ENCODE measurements around the gene ZNF827. TPM values are rescaled to one million over a fixed set of nuclear protein-coding genes. Genes with fewer than 3 reads are reported as not detected.

ZNF827 gene
- total RNA-seq, 2 donors from 2014 or later, result 26.0 to 39.0 TPM

DNA sequence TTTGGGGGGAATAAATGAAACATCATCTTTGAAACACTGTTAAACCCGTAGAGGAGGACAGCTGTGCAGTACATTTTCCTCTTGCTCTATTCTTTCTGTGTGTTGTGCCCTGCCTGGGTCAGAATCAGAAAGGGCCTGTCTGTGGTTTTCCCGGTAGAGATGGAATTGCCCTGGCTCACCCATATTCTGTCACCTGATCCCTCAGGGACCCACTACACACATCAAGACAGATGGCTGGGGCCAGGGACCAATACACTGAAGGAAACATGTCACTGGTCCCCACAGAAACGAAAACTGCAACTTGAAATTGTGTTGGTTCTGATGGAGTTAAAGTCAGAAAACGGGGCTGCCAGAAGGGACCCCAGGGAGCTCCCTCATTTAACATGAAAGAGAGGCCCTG is 114.9 kb downstream of the ZNF827 start:
- DNase-seq, result no peak
- no peaks in the 10 kb centered on the region for H3K27me3 Mint-ChIP-seq (ENCODE audit: low read depth)
- no peak for ATAC-seq (replicated peaks in 1 of 2)
- peaks cover 38% of the 10 kb centered on the region for H3K4me1 Mint-ChIP-seq (ENCODE audit: low read depth)
- H3K9me3 Mint-ChIP-seq, result no peaks in the 10 kb centered on the region
- no peak overlapping the region for H3K4me3 Mint-ChIP-seq
- H3K36me3 Mint-ChIP-seq (ENCODE audit: insufficient read depth in 2 of 2), result peaks cover 14 to 36% of the 10 kb centered on the region in 2 donors
- H3K27ac Mint-ChIP-seq, result no peak overlapping the region

DNA sequence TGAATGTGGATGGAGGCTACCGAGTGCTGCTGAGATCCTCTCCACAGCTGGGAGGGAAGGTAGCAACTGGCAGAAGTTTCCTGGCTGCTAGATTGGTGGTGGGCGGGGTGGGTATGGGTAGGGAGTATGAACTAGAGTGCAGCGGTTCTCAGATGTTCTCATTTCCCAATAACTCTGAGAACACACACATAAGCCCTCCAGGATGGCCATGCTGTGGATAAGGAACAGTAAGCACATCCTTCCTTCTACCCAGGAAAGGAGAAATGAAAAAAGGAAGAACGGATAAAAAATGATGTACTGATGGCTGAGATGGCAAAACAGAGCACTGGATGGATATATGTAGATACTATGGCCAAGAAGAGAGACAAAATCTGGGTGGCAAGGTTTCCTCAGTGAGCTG is 116.0 kb downstream of the ZNF827 start:
- Mint-ChIP-seq H3K36me3 (ENCODE audit: insufficient read depth in 2 of 2) (peaks cover 13 to 32% of the 10 kb centered on the region in 2 donors), H3K27ac (no peak overlapping the region), H3K4me3 (no peak overlapping the region), H3K27me3 (ENCODE audit: low read depth) (no peaks in the 10 kb centered on the region), H3K9me3 (no peaks in the 10 kb centered on the region), H3K4me1 (ENCODE audit: low read depth) (peaks cover 27% of the 10 kb centered on the region)
- ATAC-seq (replicated peaks in 1 of 2) (no peak), DNase-seq (no peak)

DNA sequence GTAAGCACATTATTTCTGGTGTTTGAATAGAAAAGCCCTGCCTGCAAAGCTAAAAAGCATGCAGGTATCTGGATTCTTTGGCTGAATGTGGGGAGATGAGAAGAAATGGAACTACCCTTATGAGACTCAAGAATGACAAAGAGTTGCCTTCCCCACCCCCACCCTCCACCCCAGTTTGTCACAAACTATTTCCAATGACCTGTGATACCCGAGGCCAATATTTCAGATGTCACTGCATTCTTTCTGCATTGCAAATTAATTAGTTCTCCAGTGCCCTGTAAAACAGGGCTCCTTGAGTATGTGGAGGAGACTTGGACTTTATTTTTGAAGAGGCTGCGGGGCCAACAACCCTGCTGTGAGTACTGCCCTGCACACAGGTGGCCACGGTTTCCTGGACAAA is 116.4 kb downstream of the ZNF827 start:
- DNase-seq (no peak), ATAC-seq (replicated peaks in 1 of 2) (no peak)
- peaks cover 16 to 32% of the 10 kb centered on the region in 2 donors for H3K36me3 Mint-ChIP-seq (ENCODE audit: insufficient read depth in 2 of 2)
- H3K4me3 Mint-ChIP-seq, result no peak overlapping the region
- peaks cover 27% of the 10 kb centered on the region for H3K4me1 Mint-ChIP-seq (ENCODE audit: low read depth)
- no peaks in the 10 kb centered on the region for H3K27me3 Mint-ChIP-seq (ENCODE audit: low read depth)
- H3K9me3 Mint-ChIP-seq, result peaks cover 0 to under 1% of the 10 kb centered on the region in 2 donors
- no peak overlapping the region for H3K27ac Mint-ChIP-seq

DNA sequence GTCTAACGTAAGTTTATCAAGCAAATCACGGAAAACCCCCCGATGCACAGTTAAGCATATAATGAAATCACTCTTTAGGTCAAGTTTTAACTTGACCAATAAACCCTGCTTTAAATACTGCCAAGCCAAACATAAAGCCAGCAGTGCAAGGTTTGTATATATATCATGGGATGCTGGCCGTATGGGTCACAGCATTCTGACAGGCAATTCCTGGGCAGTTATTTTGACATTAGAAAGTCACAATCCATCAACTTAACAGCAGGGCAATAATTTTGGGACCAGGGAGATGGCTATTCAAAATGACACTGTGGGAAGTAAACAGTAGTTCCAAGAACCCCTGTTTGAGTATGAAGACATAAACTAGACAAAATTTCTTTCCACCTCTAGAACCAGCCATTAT is 116.9 kb downstream of the ZNF827 start:
- Mint-ChIP-seq H3K36me3 (ENCODE audit: insufficient read depth in 2 of 2) (peaks cover 18 to 34% of the 10 kb centered on the region in 2 donors), H3K27ac (no peak overlapping the region), H3K27me3 (ENCODE audit: low read depth) (no peaks in the 10 kb centered on the region), H3K4me1 (ENCODE audit: low read depth) (peaks cover 25% of the 10 kb centered on the region), H3K9me3 (peaks cover 0 to 1% of the 10 kb centered on the region in 2 donors), H3K4me3 (no peak overlapping the region)
- no peak for DNase-seq
- ATAC-seq (replicated peaks in 1 of 2), result no peak

- Mint-ChIP-seq H3K27ac (peak overlapping the region; percentile 17), H3K9me3 (peaks cover 0 to 1% of the 10 kb centered on the region in 2 donors), H3K4me1 (ENCODE audit: low read depth) (peaks cover 39% of the 10 kb centered on the region), H3K4me3 (no peak overlapping the region), H3K27me3 (ENCODE audit: low read depth) (no peaks in the 10 kb centered on the region), H3K36me3 (ENCODE audit: insufficient read depth in 2 of 2) (peaks cover 16 to 31% of the 10 kb centered on the region in 2 donors)
- ATAC-seq (replicated peaks in 1 of 2), result no peak
- no peak for DNase-seq
Observed at GRCh38 chr4:145820407-145820806, 118.2 kb downstream of the ZNF827 start.

GRCh38 chr4:145819853-145820181 is 118.8 kb downstream of the ZNF827 start:
- no peaks in the 10 kb centered on the region for H3K27me3 Mint-ChIP-seq (ENCODE audit: low read depth)

GRCh38 chr4:145819101-145819852 is 119.3 kb downstream of the ZNF827 start:
- Mint-ChIP-seq H3K27ac (no peak overlapping the region), H3K27me3 (ENCODE audit: low read depth) (no peaks in the 10 kb centered on the region), H3K9me3 (peaks cover 0 to 1% of the 10 kb centered on the region in 2 donors), H3K4me1 (ENCODE audit: low read depth) (peaks cover 47% of the 10 kb centered on the region), H3K4me3 (no peak overlapping the region), H3K36me3 (ENCODE audit: insufficient read depth in 2 of 2) (peaks cover 16 to 33% of the 10 kb centered on the region in 2 donors)
- ATAC-seq (replicated peaks in 1 of 2) (no peak), DNase-seq (no peak)

More at GRCh38 chr4:145819853-145820181, 118.8 kb downstream of the ZNF827 start:
- DNase-seq (no peak), ATAC-seq (replicated peaks in 1 of 2) (no peak)
- H3K4me1 Mint-ChIP-seq (ENCODE audit: low read depth), result peaks cover 45% of the 10 kb centered on the region
- H3K4me3 Mint-ChIP-seq, result no peak overlapping the region
- peaks cover 0 to 1% of the 10 kb centered on the region in 2 donors for H3K9me3 Mint-ChIP-seq
- no peak overlapping the region for H3K27ac Mint-ChIP-seq
- peaks cover 15 to 31% of the 10 kb centered on the region in 2 donors for H3K36me3 Mint-ChIP-seq (ENCODE audit: insufficient read depth in 2 of 2)

DNA sequence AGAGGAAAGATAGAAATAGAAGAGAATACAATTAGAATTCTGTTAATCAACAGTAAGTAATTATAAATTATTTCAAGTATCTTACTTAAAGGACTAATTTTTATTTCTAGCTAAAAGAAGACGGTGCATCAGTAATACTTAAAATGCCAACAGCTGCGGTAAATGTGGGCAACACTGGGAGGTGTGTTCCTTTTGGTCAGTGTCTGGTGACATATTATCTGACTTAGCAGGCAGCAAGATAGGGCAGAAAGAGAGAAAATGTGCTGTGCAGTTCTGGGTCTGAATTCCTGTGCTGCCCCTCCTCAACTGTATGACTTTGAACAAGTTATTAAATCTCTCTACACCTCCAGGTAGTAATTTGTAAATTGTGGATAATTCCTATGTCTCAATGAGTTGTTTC is 120.6 kb downstream of the ZNF827 start:
- ATAC-seq (replicated peaks in 1 of 2) (no peak), DNase-seq (no peak)
- peaks cover 21 to 40% of the 10 kb centered on the region in 2 donors for H3K36me3 Mint-ChIP-seq (ENCODE audit: insufficient read depth in 2 of 2)
- no peak overlapping the region for H3K4me3 Mint-ChIP-seq
- no peak overlapping the region for H3K27ac Mint-ChIP-seq
- peaks cover 0 to 1% of the 10 kb centered on the region in 2 donors for H3K9me3 Mint-ChIP-seq
- no peaks in the 10 kb centered on the region for H3K27me3 Mint-ChIP-seq (ENCODE audit: low read depth)
- peaks cover 49% of the 10 kb centered on the region for H3K4me1 Mint-ChIP-seq (ENCODE audit: low read depth)

DNA sequence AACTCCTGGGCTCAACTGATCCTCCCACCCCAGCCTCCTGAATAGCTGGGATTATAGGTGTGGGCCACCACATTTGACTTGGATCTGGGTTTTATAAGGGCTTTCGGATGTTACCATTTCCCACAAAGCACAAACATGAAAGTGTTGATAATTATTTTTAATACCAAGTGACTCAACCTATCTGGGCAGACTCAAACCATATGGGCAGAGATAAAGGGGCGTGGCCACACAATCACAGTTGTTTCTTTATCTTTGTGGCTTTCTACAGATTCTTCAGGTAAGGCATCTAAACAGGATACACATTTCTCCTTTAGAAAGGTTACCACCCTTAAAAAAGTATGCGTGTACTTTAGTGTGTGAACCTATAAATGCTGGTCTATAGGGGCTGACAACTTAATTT is 122.5 kb downstream of the ZNF827 start:
- H3K9me3 Mint-ChIP-seq, result peaks cover 0 to 1% of the 10 kb centered on the region in 2 donors
- H3K4me1 Mint-ChIP-seq (ENCODE audit: low read depth), result peaks cover 54% of the 10 kb centered on the region
- H3K27me3 Mint-ChIP-seq (ENCODE audit: low read depth), result no peaks in the 10 kb centered on the region
- no peak overlapping the region for H3K27ac Mint-ChIP-seq
- H3K36me3 Mint-ChIP-seq (ENCODE audit: insufficient read depth in 2 of 2), result peaks cover 24 to 48% of the 10 kb centered on the region in 2 donors
- ATAC-seq (replicated peaks in 1 of 2), result no peak
- H3K4me3 Mint-ChIP-seq, result no peak overlapping the region
- no peak for DNase-seq

DNA sequence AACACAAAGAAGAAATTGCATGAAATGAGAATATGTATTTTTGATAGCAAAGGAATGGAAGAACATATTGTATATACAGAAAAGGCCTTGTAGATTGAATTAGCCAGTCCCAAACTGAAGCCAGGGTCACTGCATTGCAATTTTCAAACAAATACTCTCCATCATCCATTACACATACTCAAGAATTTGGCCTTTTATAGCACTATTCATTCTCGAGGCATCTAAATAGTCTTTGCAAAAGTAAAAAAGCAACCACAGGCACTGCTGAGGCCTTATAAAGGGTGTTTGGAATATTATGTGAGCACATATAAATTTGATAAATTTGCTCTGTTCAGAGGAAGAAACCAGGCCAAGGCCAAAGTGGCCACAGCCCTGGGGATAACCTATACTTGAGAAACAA is 123.0 kb downstream of the ZNF827 start:
- Mint-ChIP-seq H3K9me3 (peaks cover 0 to 1% of the 10 kb centered on the region in 2 donors), H3K4me1 (ENCODE audit: low read depth) (peaks cover 58% of the 10 kb centered on the region), H3K27me3 (ENCODE audit: low read depth) (no peaks in the 10 kb centered on the region), H3K36me3 (ENCODE audit: insufficient read depth in 2 of 2) (peaks cover 24 to 50% of the 10 kb centered on the region in 2 donors), H3K4me3 (peak overlapping the region; percentile 13 to 26), H3K27ac (peak overlapping the region; percentile 23)
- DNase-seq (no peak), ATAC-seq (replicated peaks in 1 of 2) (no peak)

DNA sequence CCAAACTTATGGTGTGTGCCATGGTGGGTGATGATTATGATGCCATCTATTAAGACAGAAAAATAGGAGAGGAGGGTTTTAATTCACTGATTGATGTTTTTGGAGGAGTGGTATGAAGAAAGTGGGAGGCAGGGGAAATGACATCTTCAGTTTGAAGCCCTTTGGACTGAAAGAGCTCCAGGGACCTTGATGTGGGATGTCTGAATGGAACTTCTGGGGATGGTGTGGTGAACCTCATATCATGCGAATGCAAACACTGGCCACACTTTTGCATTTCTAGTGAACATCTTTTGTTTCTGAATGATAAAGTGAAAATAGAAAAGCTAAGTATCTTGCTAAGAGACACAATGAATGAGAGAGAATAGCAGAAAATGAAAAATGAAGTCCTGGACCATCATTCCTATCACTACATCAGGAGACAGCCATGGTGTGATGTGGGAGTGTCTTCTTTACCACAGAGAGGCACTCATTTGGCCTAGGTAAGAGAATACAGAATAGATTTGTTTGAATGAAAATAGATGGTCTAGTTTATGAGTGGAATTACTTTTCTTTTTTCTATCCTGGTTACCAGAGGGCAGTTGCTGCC is 123.5 kb downstream of the ZNF827 start:
- ATAC-seq (replicated peaks in 1 of 2) (peak; percentile 59 to 80), DNase-seq (peak in 1 of 2 donors; percentile 21)
- peaks cover 26 to 48% of the 10 kb centered on the region in 2 donors for H3K36me3 Mint-ChIP-seq (ENCODE audit: insufficient read depth in 2 of 2)
- peak overlapping the region; percentile 13 to 26 for H3K4me3 Mint-ChIP-seq
- H3K27ac Mint-ChIP-seq, result peak overlapping the region; percentile 23
- peaks cover 64% of the 10 kb centered on the region for H3K4me1 Mint-ChIP-seq (ENCODE audit: low read depth)
- H3K9me3 Mint-ChIP-seq, result peaks cover 2 to 3% of the 10 kb centered on the region in 2 donors
- H3K27me3 Mint-ChIP-seq (ENCODE audit: low read depth), result no peaks in the 10 kb centered on the region

DNA sequence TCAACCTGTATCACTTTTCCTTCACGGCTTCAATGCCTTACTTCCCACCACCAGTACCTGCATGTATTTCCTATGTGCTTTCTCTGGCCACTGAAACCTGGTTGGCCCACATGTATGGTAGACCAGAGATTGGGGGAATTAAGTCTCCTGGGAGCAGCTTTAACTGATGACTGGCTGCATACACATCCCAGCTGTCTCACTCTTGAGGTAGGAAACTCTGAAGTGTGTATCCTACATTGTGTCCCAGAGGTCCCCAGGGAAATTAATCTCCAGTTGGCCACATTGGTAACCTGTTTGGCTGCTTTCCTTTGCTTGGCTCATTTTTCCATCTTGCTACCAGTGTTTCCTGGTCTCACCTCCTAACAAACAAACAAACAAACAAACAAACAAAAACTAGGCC is 124.4 kb downstream of the ZNF827 start:
- ATAC-seq (replicated peaks in 1 of 2), result no peak
- H3K4me3 Mint-ChIP-seq, result no peak overlapping the region
- no peaks in the 10 kb centered on the region for H3K27me3 Mint-ChIP-seq (ENCODE audit: low read depth)
- H3K9me3 Mint-ChIP-seq, result peaks cover 2 to 3% of the 10 kb centered on the region in 2 donors
- H3K27ac Mint-ChIP-seq, result no peak overlapping the region
- H3K4me1 Mint-ChIP-seq (ENCODE audit: low read depth), result peaks cover 72% of the 10 kb centered on the region
- peaks cover 29 to 50% of the 10 kb centered on the region in 2 donors for H3K36me3 Mint-ChIP-seq (ENCODE audit: insufficient read depth in 2 of 2)
- DNase-seq, result no peak

DNA sequence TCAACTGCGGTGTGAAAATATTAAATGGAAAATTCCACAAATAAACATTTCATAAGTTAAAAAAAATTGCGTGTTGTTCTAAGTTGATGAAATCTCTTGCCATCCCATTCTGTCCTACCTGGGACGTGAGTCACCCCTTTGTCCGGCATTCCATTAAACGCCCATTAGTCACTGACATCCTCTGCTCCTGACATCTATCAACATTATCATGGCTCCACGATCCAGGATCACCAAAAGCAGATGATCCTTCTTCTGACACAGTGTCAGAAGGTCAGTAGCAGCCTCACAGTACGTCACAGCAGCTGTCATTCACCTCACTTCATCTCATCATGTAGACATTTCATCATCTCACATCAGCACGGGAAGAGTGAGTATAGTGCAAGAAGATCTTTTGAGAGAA is 125.7 kb downstream of the ZNF827 start:
- ATAC-seq (replicated peaks in 1 of 2), result no peak
- no peak for DNase-seq

More for the DNA sequence above, 125.7 kb downstream of the ZNF827 start:
- no peak overlapping the region for H3K4me3 Mint-ChIP-seq
- H3K27ac Mint-ChIP-seq, result no peak overlapping the region
- peaks cover 27 to 50% of the 10 kb centered on the region in 2 donors for H3K36me3 Mint-ChIP-seq (ENCODE audit: insufficient read depth in 2 of 2)
- H3K4me1 Mint-ChIP-seq (ENCODE audit: low read depth), result peaks cover 86% of the 10 kb centered on the region
- no peaks in the 10 kb centered on the region for H3K27me3 Mint-ChIP-seq (ENCODE audit: low read depth)
- peaks cover 2 to 3% of the 10 kb centered on the region in 2 donors for H3K9me3 Mint-ChIP-seq

Measured in activated T-cell treated with anti-CD3 and anti-CD28 coated beads, Interleukin-2, amount 50 U/mL, for 72 hours (primary cell).